ENCODE measurements around the gene CLDN9. TPM values are rescaled to one million over a fixed set of nuclear protein-coding genes. Genes with fewer than 3 reads are reported as not detected.
A peak's percentile ranks its signal among the peaks of the same experiment; 100 is the strongest.
"Not testable (repeated sequence)": the region's sequence is repeated elsewhere in the genome, so short reads cannot be mapped to it uniquely, and the experiment has no call there.

CLDN9 gene
- total RNA-seq, 1 experiment from 2014 or later, result not detected

DNA sequence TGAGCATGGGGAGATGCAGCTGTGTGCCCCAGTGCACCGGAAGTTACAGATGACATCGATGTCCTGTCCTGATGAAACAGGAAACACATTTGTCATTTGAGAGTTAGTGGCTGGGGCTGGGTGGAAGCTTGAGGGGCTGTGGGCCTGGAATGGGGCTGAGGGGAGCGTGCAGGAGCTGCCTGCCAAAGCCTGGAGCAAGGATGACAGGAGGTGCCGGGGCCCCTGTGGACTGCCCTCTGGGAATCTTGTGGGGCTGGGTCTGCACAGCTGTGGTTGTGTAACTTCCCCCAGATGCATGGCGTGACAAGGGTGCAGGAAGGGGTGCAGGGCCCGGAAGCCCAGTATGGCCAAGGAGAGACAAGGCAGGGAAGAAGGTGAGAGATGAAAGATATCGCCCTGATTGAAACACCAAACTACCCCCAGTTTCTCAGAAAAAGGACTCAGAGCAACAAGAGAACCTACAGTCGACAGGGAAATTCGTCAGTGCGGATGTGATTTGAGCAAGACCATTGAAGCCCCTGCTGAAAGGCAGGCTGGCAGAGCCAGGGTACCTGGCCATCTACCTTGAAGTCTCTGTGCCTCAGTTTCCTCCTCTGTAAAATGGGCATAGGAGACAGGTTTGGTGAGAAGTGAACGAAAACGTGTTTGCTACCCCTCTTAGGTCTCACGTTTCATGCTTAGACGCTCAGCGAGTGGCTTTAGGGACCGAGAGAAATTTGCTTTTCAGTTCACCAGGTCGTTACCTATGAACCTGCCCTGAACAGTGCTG, 42.4 kb downstream of the CLDN9 start:
- no peak for DNase-seq (ENCODE audit: low read depth)

DNA sequence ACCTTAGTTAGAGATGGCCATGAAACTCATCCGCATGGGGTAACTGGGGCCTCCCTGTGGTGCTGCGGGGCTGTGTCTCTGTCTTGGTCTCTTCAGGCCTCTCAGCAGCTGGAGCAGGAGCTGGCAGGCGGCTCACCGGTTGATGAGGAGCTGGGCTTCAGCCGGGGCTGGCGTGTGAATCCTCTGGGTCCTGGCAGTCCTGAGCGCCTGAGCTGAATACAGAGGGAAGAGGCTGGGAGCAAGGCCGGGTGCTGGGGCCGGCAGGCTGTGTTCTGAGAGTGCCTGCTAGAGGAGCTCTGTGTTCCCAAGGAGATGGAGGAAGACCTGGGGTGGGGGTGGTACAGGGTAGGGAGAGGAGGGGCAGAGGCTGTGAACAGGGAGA, 43.0 kb downstream of the CLDN9 start:
- not testable (repeated sequence) for DNase-seq (ENCODE audit: low read depth)

GRCh38 chr16:3056336-3057180, 43.8 kb downstream of the CLDN9 start:
- no peak for DNase-seq (ENCODE audit: low read depth)

- DNase-seq (ENCODE audit: low read depth), result no peak
Measured at GRCh38 chr16:3057181-3058138, 44.7 kb downstream of the CLDN9 start.

DNA sequence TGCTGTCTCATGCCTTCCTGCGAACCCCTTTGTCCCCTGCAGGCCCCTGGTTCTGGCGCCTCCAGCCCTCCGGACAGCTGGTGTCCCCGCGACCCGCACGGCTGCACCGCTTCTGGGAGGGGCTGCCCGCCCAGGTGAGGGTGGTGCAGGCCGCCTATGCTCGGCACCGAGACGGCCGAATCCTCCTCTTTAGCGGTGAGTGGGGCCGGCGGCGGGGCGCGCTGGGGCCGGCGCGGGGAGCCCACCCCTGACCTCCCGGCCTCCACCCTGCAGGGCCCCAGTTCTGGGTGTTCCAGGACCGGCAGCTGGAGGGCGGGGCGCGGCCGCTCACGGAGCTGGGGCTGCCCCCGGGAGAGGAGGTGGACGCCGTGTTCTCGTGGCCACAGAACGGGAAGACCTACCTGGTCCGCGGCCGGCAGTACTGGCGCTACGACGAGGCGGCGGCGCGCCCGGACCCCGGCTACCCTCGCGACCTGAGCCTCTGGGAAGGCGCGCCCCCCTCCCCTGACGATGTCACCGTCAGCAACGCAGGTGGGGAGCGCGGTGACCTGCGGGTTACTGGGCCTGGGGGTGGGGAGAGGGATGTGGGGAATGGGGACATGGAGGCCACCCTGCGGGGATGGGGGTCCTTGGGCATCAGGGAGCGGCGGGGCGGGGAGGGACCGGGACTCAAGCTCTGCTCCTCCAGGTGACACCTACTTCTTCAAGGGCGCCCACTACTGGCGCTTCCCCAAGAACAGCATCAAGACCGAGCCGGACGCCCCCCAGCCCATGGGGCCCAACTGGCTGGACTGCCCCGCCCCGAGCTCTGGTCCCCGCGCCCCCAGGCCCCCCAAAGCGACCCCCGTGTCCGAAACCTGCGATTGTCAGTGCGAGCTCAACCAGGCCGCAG, 45.7 kb downstream of the CLDN9 start:
- peak; percentile 42 for DNase-seq (ENCODE audit: low read depth)

GRCh38 chr16:3059041-3059722, 46.5 kb downstream of the CLDN9 start:
- DNase-seq (ENCODE audit: low read depth), result peak; percentile 91

GRCh38 chr16:3059723-3060242, 47.1 kb downstream of the CLDN9 start:
- DNase-seq (ENCODE audit: low read depth), result no peak

GRCh38 chr16:3060339-3061127, 47.8 kb downstream of the CLDN9 start:
- DNase-seq (ENCODE audit: low read depth), result no peak

DNA sequence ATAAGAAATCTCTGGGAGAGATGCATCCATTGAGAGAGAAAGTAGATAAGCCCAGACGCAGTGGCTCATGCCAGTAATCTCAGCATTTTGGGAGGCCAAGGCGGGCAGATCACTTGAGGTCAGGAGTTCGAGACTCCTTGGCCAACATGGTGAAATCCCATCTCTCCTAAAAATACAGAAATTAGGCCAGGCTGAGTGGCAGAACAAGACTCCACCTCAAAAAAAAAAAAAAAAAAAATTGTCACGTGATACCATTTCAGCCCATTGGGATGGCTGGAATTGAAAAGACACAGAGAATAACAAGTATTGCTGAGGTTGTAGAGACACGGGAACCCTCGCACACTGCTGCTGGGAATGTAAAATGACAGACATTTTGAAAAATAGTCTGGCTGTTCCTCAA, 49.8 kb downstream of the CLDN9 start:
- DNase-seq (ENCODE audit: low read depth), result no peak

DNA sequence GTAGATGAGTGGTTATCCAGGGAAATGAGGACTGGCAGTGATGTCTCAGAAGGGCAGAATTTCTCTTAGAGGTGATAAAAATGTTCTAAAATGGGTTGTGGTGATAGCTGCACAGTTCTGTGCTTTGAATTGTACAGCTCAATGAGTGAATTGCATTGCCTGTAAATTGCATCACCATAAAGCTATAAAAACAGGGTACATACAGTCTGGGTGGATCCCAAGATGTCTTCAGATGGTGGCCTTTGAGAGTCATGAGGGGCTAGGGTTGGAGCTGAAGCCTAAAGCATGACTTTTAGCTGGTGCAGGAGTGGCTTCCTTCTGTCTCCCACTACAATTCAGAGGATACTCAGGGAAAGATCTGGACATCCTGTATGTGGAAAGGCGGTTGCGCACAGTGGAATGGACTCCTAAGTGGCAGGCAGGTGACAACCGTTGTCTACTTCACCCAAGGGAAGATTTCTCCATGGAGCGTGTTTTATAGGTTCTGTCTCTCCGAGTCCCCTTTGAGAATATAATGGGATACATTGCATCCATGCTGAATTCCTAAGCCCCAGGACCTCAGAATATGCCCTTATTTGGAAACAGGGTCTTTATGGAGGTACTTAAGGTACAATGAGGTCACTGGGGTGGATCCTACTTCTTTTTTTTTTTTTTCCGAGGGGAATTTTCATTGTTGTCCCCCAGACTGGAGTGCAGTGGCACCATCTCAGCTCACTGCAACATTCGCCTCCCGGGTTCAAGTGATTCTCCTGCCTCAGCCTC, 51.1 kb downstream of the CLDN9 start:
- no peak for DNase-seq (ENCODE audit: low read depth)

Other genes starting within 250 kb of the CLDN9 start
- 351 and 758 TPM in 2 replicates for gene ELOB, start 235.6 kb upstream of the CLDN9 start, total RNA-seq (2014; rRNA removed; shearing (Covaris generic))
- gene PRSS33, start 225.4 kb upstream of the CLDN9 start, total RNA-seq (2014; rRNA removed; shearing (Covaris generic)), result not detected in 2 replicates
- not detected in 2 replicates for gene PRSS41, start 214.5 kb upstream of the CLDN9 start, total RNA-seq (2014; rRNA removed; shearing (Covaris generic))
- gene PRSS21, start 195.7 kb upstream of the CLDN9 start, total RNA-seq (2014; rRNA removed; shearing (Covaris generic)), result not detected in 2 replicates
- 0.12 and 3.9 TPM in 2 replicates for gene ZG16B, start 182.6 kb upstream of the CLDN9 start, total RNA-seq (2014; rRNA removed; shearing (Covaris generic))
- not detected in 2 replicates for gene PRSS22, start 154.8 kb upstream of the CLDN9 start, total RNA-seq (2014; rRNA removed; shearing (Covaris generic))
- 97.4 and 112 TPM in 2 replicates for gene FLYWCH2, start 129.7 kb upstream of the CLDN9 start, total RNA-seq (2014; rRNA removed; shearing (Covaris generic))
- 27.0 and 34.0 TPM in 2 replicates for gene FLYWCH1, start 101.0 kb upstream of the CLDN9 start, total RNA-seq (2014; rRNA removed; shearing (Covaris generic))
- gene KREMEN2, start 48.6 kb upstream of the CLDN9 start, total RNA-seq (2014; rRNA removed; shearing (Covaris generic)), result 2.1 and 6.3 TPM in 2 replicates
- gene PAQR4, start 43.6 kb upstream of the CLDN9 start, total RNA-seq (2014; rRNA removed; shearing (Covaris generic)), result 24.0 and 38.7 TPM in 2 replicates
- gene PKMYT1, start 32.5 kb upstream of the CLDN9 start, total RNA-seq (2014; rRNA removed; shearing (Covaris generic)), result 47.4 and 57.5 TPM in 2 replicates
- 0.27 and 0.34 TPM in 2 replicates for gene CLDN6, start 5.3 kb downstream of the CLDN9 start, total RNA-seq (2014; rRNA removed; shearing (Covaris generic))
- 662 and 743 TPM in 2 replicates for gene TNFRSF12A, start 7.4 kb downstream of the CLDN9 start, total RNA-seq (2014; rRNA removed; shearing (Covaris generic))
- gene HCFC1R1, start 11.0 kb downstream of the CLDN9 start, total RNA-seq (2014; rRNA removed; shearing (Covaris generic)), result 28.1 and 47.8 TPM in 2 replicates
- gene THOC6, start 11.1 kb downstream of the CLDN9 start, total RNA-seq (2014; rRNA removed; shearing (Covaris generic)), result 29.9 and 31.7 TPM in 2 replicates
- not detected in 2 replicates for gene BICDL2, start 24.0 kb downstream of the CLDN9 start, total RNA-seq (2014; rRNA removed; shearing (Covaris generic))
- 0.02 TPM in 1 of 2 replicates, not detected in the other for gene MMP25, start 33.6 kb downstream of the CLDN9 start, total RNA-seq (2014; rRNA removed; shearing (Covaris generic))
- 51.5 and 62.5 TPM in 2 replicates for gene IL32, start 52.7 kb downstream of the CLDN9 start, total RNA-seq (2014; rRNA removed; shearing (Covaris generic))
- gene ZSCAN10, start 86.4 kb downstream of the CLDN9 start, total RNA-seq (2014; rRNA removed; shearing (Covaris generic)), result not detected in 2 replicates
- 13.5 and 15.4 TPM in 2 replicates for gene ZNF205, start 99.7 kb downstream of the CLDN9 start, total RNA-seq (2014; rRNA removed; shearing (Covaris generic))
- 1.1 and 6.2 TPM in 2 replicates for gene ZNF213, start 122.1 kb downstream of the CLDN9 start, total RNA-seq (2014; rRNA removed; shearing (Covaris generic))
- gene OR1F1, start 175.3 kb downstream of the CLDN9 start, total RNA-seq (2014; rRNA removed; shearing (Covaris generic)), result 0.15 TPM in 1 of 2 replicates, not detected in the other
- 10.0 and 17.4 TPM in 2 replicates for gene ZNF200, start 222.2 kb downstream of the CLDN9 start, total RNA-seq (2014; rRNA removed; shearing (Covaris generic))
- 0.39 TPM in 1 of 2 replicates, not detected in the other for gene MEFV, start 243.7 kb downstream of the CLDN9 start, total RNA-seq (2014; rRNA removed; shearing (Covaris generic))

All from M059J (cell line).